Ovary (tissue), 3 donors: ENCODE measurements around the gene ZNF740.

Experiments
- EP300 ChIP-seq: sonication (generic); formaldehyde crosslinking; IDR thresholded peaks from one replicate; pipeline ENCODE4 v1.6.1; 2017; ENCODE audit warnings: antibody characterized with exemption
- POLR2A ChIP-seq: fragments of 450-650 bp; IDR thresholded peaks from one replicate; pipeline ENCODE4 v1.6.1; 2017; ENCODE audit warnings: antibody characterized with exemption, mild to moderate bottlenecking, moderate library complexity
- TF ChIP-seq, protein P1 (sequence below), 3 donors: fragments of 450-650 bp in 2 of 3; fragments of 200-600 bp in 1 of 3; IDR thresholded peaks; one replicate each; pipeline versions ENCODE4 v1.5.1 to v1.8.0; 2016 to 2022; ENCODE audit warnings: antibody characterized with exemption in 3 of 3, mild to moderate bottlenecking in 1 of 3
- donor health status: DM: no; HTN: no; CAD: no.

DNA sequence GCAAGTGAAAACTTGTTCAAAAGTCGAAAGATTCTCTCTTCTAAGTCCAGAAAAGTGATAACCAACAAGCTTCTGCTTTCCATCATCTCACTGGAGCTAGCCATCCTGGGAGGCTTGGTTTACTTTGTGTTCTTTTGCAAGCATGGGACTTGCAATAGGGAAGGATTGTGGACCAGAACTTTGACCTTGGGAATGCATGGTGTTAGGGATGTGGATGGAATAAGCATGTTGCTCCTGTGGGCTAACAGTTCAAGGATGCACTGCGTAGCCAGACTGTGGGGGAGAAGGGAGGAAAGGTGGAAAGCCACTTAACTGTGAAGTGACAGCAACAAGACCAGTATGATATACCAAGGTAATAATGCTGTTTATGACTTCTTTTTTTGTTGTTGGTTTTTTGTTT lies 48.7 kb upstream of the ZNF740 start:
- no peak for TF ChIP-seq EP300
- TF ChIP-seq POLR2A, result no peak
- TF ChIP-seq, protein P1, sequence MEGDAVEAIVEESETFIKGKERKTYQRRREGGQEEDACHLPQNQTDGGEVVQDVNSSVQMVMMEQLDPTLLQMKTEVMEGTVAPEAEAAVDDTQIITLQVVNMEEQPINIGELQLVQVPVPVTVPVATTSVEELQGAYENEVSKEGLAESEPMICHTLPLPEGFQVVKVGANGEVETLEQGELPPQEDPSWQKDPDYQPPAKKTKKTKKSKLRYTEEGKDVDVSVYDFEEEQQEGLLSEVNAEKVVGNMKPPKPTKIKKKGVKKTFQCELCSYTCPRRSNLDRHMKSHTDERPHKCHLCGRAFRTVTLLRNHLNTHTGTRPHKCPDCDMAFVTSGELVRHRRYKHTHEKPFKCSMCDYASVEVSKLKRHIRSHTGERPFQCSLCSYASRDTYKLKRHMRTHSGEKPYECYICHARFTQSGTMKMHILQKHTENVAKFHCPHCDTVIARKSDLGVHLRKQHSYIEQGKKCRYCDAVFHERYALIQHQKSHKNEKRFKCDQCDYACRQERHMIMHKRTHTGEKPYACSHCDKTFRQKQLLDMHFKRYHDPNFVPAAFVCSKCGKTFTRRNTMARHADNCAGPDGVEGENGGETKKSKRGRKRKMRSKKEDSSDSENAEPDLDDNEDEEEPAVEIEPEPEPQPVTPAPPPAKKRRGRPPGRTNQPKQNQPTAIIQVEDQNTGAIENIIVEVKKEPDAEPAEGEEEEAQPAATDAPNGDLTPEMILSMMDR (IDR thresholded peaks at IDR 0.05), result no peak
